ENCODE results near the gene HADH.

- TF ChIP-seq MYC (IDR thresholded peaks at IDR 0.05; ENCODE audit: borderline replicate concordance, low read length) = no peak
- no peak for TF ChIP-seq RFX5 (IDR thresholded peaks at IDR 0.05)
- no peak for TF ChIP-seq CBX2 (IDR thresholded peaks at IDR 0.05; ENCODE audit: borderline replicate concordance, low read depth)
- no peak for TF ChIP-seq POLR2A (IDR thresholded peaks at IDR 0.05; ENCODE audit: low read length)
- no peak for TF ChIP-seq EP300 (IDR thresholded peaks at IDR 0.05)
- TF ChIP-seq, protein P1, sequence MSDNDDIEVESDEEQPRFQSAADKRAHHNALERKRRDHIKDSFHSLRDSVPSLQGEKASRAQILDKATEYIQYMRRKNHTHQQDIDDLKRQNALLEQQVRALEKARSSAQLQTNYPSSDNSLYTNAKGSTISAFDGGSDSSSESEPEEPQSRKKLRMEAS (IDR thresholded peaks at IDR 0.05) = no peak
- no peak for TF ChIP-seq CTCF (IDR thresholded peaks at IDR 0.05)
- no peak for TF ChIP-seq CHD2 (IDR thresholded peaks at IDR 0.05; ENCODE audit: low read length, partially characterized antibody)
- TF ChIP-seq RAD21 (conservative IDR thresholded peaks at IDR 0.05 in 1 of 2, IDR thresholded peaks at IDR 0.05 in 1 of 2) = no peak
- TF ChIP-seq ESRRA (IDR thresholded peaks at IDR 0.05; ENCODE audit: borderline replicate concordance, low read length) = no peak
Measured at GRCh38 chr4:108051343-108051742, 61.7 kb downstream of the HADH start.
